Loucy (cell line): Measurements from ENCODE around the gene POMT2.

Source experiments
- H2AFZ ChIP-seq: fragments of 200-600 bp; sonication (generic); 2 replicates; pipeline ENCODE4 v1.6.0; 2016; ENCODE audit warnings: antibody characterized with exemption, mild to moderate bottlenecking, low read length, moderate library complexity
- H3F3A ChIP-seq: fragments of 200-600 bp; 2 replicates; pipeline ENCODE4 v1.6.0; 2016; ENCODE audit warnings: antibody characterized with exemption, low read depth, mild to moderate bottlenecking
- H3K27me3 ChIP-seq: fragments of 200-600 bp; sonication (generic); 2 replicates; pipeline ENCODE4 v1.6.1; 2014; ENCODE audit warnings: low read length, mild to moderate bottlenecking; ENCODE audit not compliant: insufficient read depth, poor library complexity, severe bottlenecking
- H3K36me3 ChIP-seq: fragments of 200-600 bp; sonication (generic); 2 replicates; pipeline ENCODE4 v1.6.1; 2016; ENCODE audit warnings: low read length; ENCODE audit not compliant: insufficient read depth
- H3K4me1 ChIP-seq: fragments of 200-600 bp; sonication (generic); 2 replicates; pipeline ENCODE4 v1.5.1; 2014; ENCODE audit warnings: low read length, mild to moderate bottlenecking; ENCODE audit not compliant: insufficient read depth, poor library complexity, severe bottlenecking
- H3K4me2 ChIP-seq: fragments of 200-600 bp; sonication (generic); 2 replicates; pipeline ENCODE4 v1.6.0; 2014; ENCODE audit warnings: antibody characterized with exemption, low read length, low read depth, mild to moderate bottlenecking; ENCODE audit not compliant: poor library complexity, severe bottlenecking
- H3K4me3 ChIP-seq: fragments of 200-600 bp; sonication (generic); 2 replicates; pipeline ENCODE4 v1.5.1; 2014; ENCODE audit warnings: low read length, mild to moderate bottlenecking, mixed read lengths; ENCODE audit not compliant: poor library complexity, severe bottlenecking
- H3K79me2 ChIP-seq: fragments of 200-600 bp; sonication (generic); 2 replicates; pipeline ENCODE4 v1.6.1; 2014; ENCODE audit warnings: low read length; ENCODE audit not compliant: insufficient read depth
- H3K9ac ChIP-seq: fragments of 200-600 bp; sonication (generic); 2 replicates; pipeline ENCODE4 v1.6.0; 2014; ENCODE audit warnings: mild to moderate bottlenecking, low read depth, low read length, moderate library complexity; ENCODE audit not compliant: poor library complexity, severe bottlenecking
- H3K9me2 ChIP-seq: fragments of 200-600 bp; sonication (generic); replicated peaks from 2 replicates; pipeline ENCODE4 v1.6.1; 2016; ENCODE audit warnings: low read depth, low read length, mixed read lengths
- H3K9me3 ChIP-seq: fragments of 200-600 bp; sonication (generic); 2 replicates; pipeline ENCODE4 v1.6.1; 2014; ENCODE audit warnings: mild to moderate bottlenecking, antibody characterized with exemption, low read length, low read depth; ENCODE audit not compliant: insufficient read depth
- H4K20me1 ChIP-seq: fragments of 200-600 bp; sonication (generic); 2 replicates; pipeline ENCODE4 v1.6.0; 2014; ENCODE audit warnings: antibody characterized with exemption, low read length, mild to moderate bottlenecking; ENCODE audit not compliant: insufficient read depth, poor library complexity, severe bottlenecking
- EZH2phosphoT487 ChIP-seq: fragments of 200-600 bp; IDR thresholded peaks from 2 replicates; pipeline ENCODE4 v1.6.1; 2018; ENCODE audit warnings: antibody characterized with exemption, mild to moderate bottlenecking, moderate library complexity, borderline replicate concordance
- TF ChIP-seq, protein P1 (sequence below): fragments of 200-600 bp; sonication (generic); conservative IDR thresholded peaks from 2 replicates; pipeline ENCODE4 v1.5.1; 2014; ENCODE audit warnings: mild to moderate bottlenecking, antibody characterized with exemption, low read length

The POMT2 gene

DNA sequence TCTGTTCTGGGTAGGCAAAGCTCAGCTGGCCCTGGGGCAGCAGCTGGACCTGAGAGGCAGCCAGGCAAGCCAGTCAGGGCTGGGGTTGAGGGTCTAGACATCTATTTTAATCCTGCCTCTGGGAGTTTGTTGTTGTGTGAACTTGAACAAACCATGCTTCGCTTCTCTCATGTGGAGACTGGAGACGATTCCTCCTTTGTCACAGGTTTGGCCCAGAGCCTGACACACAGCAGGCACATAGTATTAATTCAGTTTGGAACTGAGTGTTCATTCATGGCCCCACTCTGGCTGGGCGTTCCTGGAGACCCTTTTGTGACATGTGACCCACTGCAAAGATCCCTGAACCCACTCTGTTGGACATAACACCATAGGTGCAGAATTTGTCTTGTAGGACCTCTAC lies 89.0 kb downstream of the POMT2 start:
- no peaks in the 10 kb centered on the region for H3K9me2 ChIP-seq
- H4K20me1 ChIP-seq, result no peaks in the 10 kb centered on the region
- no peaks in the 10 kb centered on the region for H3K9me3 ChIP-seq
- no peaks in the 10 kb centered on the region for H3K36me3 ChIP-seq
- H3K4me3 ChIP-seq, result no peak overlapping the region
- H3K4me2 ChIP-seq, result no peak overlapping the region
- H2AFZ ChIP-seq, result no peak overlapping the region
- H3K27me3 ChIP-seq, result no peaks in the 10 kb centered on the region
- TF ChIP-seq EZH2phosphoT487, result no peak
- TF ChIP-seq, protein P1, sequence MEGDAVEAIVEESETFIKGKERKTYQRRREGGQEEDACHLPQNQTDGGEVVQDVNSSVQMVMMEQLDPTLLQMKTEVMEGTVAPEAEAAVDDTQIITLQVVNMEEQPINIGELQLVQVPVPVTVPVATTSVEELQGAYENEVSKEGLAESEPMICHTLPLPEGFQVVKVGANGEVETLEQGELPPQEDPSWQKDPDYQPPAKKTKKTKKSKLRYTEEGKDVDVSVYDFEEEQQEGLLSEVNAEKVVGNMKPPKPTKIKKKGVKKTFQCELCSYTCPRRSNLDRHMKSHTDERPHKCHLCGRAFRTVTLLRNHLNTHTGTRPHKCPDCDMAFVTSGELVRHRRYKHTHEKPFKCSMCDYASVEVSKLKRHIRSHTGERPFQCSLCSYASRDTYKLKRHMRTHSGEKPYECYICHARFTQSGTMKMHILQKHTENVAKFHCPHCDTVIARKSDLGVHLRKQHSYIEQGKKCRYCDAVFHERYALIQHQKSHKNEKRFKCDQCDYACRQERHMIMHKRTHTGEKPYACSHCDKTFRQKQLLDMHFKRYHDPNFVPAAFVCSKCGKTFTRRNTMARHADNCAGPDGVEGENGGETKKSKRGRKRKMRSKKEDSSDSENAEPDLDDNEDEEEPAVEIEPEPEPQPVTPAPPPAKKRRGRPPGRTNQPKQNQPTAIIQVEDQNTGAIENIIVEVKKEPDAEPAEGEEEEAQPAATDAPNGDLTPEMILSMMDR, result no peak
- H3K9ac ChIP-seq, result no peak overlapping the region
- H3K4me1 ChIP-seq, result no peaks in the 10 kb centered on the region
- H3F3A ChIP-seq, result no peaks in the 10 kb centered on the region
- H3K79me2 ChIP-seq, result no peaks in the 10 kb centered on the region

DNA sequence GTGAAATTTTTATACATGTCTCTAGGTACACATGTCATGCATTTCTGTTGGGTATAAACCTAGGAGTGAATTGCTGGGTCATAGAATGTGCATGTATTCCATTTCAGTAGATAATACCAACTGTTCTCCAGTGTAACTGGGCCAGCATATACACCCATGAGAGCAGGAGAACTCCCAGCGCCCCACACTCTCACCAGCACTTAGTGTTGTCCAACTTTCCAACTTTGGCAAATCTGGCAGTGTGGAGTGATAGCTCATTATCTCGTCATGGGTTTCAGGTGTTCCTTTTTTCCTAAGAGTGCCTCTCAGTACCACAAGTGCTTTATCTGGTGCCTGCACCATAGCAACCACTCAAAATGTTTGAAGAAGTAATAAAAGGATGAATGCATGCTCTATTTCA lies 89.8 kb downstream of the POMT2 start:
- no peak overlapping the region for H3K9ac ChIP-seq
- TF ChIP-seq EZH2phosphoT487, result no peak
- TF ChIP-seq, protein P1, result no peak
- H3K36me3 ChIP-seq, result no peaks in the 10 kb centered on the region

DNA sequence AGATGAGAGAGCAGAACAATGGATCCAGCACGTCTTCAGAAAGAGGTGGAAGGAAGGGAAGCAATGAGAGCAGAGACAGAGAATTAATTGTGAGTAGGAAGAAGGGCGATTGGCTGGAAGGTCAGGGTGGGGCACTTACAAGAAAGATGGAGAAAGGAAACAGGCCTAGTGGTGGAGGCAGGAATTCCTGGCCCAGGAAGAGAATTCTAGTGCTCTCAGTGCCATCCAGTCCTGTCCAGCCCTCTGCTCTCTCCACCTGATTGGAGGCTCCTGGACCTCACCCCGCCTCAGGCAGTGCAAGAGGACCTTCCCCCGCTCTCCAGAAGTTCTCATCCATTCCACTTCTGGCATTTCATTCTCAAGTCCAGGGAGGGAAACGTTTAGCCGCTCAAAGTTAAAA lies 92.6 kb downstream of the POMT2 start:
- H3K36me3 ChIP-seq, result no peaks in the 10 kb centered on the region
- no peak overlapping the region for H3K9ac ChIP-seq
- no peaks in the 10 kb centered on the region for H3K4me1 ChIP-seq
- no peak for TF ChIP-seq EZH2phosphoT487
- TF ChIP-seq, protein P1, result no peak
- H3K4me3 ChIP-seq, result no peak overlapping the region
- no peak overlapping the region for H3K4me2 ChIP-seq
- no peak overlapping the region for H2AFZ ChIP-seq
- H3K79me2 ChIP-seq, result no peaks in the 10 kb centered on the region
- H4K20me1 ChIP-seq, result no peaks in the 10 kb centered on the region
- no peaks in the 10 kb centered on the region for H3K9me3 ChIP-seq
- H3K9me2 ChIP-seq, result no peaks in the 10 kb centered on the region
- no peaks in the 10 kb centered on the region for H3K27me3 ChIP-seq
- no peaks in the 10 kb centered on the region for H3F3A ChIP-seq

More for the DNA sequence above, 89.8 kb downstream of the POMT2 start:
- no peaks in the 10 kb centered on the region for H3K9me3 ChIP-seq
- H3K4me1 ChIP-seq, result no peaks in the 10 kb centered on the region
- H3K9me2 ChIP-seq, result no peaks in the 10 kb centered on the region
- H2AFZ ChIP-seq, result no peak overlapping the region
- H3K27me3 ChIP-seq, result no peaks in the 10 kb centered on the region
- H3K79me2 ChIP-seq, result no peaks in the 10 kb centered on the region
- H4K20me1 ChIP-seq, result no peaks in the 10 kb centered on the region
- H3K4me2 ChIP-seq, result no peak overlapping the region
- H3F3A ChIP-seq, result no peaks in the 10 kb centered on the region
- H3K4me3 ChIP-seq, result no peak overlapping the region
